Activated T-cell treated with anti-CD3 and anti-CD28 coated beads for 24 hours (primary cell): ENCODE results near the gene UTY.
A peak's percentile ranks its signal among the peaks of the same experiment; 100 is the strongest.

Experiments used
- DNase-seq: peaks from one replicate; pipeline ENCODE4 v3.0.0-alpha.2; 2020; ENCODE audit warnings: low read depth

The UTY gene

GRCh38 chrY:13479828-13480227, at the start of gene UTY:
Gene UTY (minus strand): TSS chrY:13480033. CDS start chrY:13479665, 368 bp downstream.
- peak; percentile 65 for DNase-seq

- DNase-seq = no peak
Measured at GRCh38 chrY:13520474-13520873, 40.6 kb upstream of the UTY start.

GRCh38 chrY:13501215-13501614, 21.4 kb upstream of the UTY start:
- no peak for DNase-seq

DNA sequence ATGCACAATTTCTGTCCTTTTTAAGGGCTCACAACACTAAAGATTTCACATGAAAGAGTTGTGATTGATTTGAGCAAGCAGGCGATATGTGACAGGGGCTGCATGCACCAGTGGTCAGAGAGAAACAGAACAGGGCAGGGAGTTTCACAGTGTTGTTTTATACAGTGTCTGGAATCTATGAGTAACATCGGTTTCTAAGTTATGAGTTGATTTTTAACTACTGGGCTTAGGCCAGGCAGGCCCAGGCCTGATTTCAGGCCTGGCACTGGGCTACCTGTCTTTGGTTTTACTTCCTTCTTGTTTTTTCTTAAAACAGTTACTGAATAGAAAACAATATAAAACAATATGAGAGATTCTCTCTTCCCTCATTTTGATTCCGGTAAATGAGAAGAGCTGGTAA, 13.9 kb upstream of the UTY start:
- no peak for DNase-seq

GRCh38 chrY:13492408-13492807, 12.6 kb upstream of the UTY start:
- DNase-seq = no peak

DNA sequence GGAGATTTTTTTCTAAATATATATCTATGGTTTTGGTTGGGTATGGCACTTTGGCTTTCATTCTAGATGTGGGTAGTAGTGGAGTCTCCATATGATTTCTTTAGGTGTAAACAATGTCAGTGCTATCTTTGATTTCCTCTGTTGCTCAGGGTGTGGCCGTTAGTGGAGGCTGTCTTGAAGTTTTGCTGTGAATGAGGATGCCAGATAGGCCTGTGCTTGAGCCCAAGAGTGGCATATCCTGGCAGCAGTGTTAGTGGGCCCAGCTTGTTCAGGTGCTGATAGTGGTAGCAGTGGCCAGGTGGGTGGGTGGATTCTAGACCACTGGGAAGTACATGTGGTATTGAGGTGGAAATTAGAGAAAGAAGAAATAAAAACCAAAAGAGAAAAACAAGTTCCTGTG, 8.9 kb upstream of the UTY start:
- DNase-seq = no peak

- peak; percentile 34 for DNase-seq
Measured at GRCh38 chrY:13479121-13479711, 617 bp downstream of the UTY start.

- no peak for DNase-seq
Measured at GRCh38 chrY:13478126-13478785, 1.6 kb downstream of the UTY start.

GRCh38 chrY:13474997-13475396, 4.8 kb downstream of the UTY start:
- DNase-seq = no peak

DNA sequence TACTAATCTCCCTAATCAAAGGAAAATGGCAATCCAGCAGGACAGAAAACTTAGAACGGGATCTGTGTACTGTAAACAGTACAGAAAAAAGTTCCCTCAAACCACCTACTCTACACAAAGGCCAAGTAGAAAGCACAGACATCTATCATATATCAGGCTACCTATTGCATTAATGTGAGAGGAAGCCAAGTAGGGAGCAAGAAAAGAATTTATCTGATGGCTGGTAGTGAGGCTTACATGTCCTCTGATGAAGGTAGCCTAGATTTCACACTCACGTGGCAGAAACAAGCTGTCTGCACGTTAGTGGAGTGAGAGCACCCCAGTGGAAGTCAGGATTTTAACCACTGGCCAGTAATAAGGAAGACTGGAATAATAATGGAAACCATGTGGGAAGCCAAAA, 28.3 kb downstream of the UTY start:
- no peak for DNase-seq

- no peak for DNase-seq
Measured at GRCh38 chrY:13450596-13451130, 29.2 kb downstream of the UTY start.

- no peak for DNase-seq
Measured at GRCh38 chrY:13445566-13445965, 34.3 kb downstream of the UTY start.

DNA sequence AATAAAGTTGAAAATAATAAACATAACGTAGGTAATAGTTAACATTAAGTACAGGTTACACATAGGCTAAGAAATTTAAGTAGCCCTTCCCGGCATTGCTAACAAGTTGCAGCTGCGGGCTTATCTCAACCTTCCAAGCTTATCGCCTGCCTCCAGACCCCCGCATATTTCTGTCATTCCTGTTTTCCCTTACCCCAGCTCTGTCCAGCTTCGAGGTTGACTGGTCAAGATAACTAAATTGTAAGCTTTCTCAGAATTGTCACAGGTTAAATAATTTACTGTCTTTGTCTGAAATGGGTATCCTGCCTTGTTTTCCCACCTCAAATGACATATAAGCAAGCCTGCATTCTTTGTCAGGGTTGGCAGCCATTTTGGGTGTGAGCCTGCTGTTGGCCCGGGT, 36.7 kb downstream of the UTY start:
- no peak for DNase-seq

DNA sequence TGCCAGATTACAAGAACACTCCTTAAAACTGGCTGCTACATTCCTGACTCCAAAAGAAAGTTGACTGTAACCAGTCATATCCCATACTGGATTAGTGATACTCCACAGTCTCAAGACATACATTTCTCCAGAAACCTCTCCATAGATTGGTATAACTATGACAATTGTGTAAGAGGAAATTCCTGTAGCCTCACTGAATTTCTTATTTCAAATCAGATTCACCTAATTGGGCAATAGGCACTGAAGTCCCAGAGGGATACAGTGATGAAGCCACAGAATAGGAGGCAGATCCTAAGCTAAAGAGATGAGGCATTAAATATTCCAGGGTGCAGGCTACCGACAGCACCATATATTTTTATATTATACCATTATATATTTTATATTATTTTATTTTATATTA, 39.0 kb downstream of the UTY start:
- DNase-seq = no peak

DNA sequence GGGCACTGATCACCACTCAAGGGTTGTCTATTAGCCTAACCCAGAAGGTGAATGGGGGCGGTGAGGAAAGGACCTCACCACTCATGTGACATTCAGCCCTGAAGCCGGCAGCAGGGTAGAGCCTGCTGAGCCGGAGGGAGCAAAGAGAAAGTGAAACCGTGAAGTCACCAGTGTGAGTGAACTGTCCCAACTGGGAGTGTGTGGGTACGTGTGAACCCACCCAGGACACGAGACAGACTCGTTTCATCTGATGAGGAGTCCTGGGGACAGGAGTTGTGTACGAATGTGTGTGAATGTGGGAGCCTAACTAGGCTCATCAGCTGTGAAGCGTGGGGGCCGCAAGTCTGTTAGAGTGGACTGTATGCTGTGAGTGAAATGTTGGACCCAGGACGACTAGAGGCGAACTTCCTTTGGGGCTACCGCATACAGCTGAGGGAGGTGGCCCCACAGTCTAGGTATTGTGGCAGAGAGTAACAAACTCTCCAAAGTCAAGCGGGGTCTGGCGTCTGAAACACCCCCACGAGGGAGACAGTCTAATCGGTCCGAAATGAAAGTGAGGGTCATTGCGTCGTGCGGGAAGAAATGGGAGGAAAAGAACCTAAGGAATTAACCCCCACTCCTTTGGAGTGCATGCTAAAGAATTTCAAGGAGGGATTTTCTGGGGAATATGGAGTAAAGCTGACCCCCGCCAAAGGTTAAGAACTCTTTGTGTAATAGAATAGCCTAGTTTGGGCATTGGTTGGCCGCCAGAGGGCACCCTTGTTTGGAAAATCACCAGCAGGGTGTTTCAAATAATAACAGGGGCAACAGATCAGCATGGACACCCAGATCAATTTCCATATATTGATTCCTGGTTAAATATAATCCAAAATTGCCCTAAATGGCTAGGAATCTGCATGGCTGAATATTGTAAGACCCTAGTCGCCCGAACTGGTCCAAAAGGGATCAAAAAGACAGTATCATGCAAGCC, 43.6 kb downstream of the UTY start:
- DNase-seq = peak; percentile 42

- DNase-seq = no peak
Measured at GRCh38 chrY:13435206-13435967, 44.4 kb downstream of the UTY start.

DNA sequence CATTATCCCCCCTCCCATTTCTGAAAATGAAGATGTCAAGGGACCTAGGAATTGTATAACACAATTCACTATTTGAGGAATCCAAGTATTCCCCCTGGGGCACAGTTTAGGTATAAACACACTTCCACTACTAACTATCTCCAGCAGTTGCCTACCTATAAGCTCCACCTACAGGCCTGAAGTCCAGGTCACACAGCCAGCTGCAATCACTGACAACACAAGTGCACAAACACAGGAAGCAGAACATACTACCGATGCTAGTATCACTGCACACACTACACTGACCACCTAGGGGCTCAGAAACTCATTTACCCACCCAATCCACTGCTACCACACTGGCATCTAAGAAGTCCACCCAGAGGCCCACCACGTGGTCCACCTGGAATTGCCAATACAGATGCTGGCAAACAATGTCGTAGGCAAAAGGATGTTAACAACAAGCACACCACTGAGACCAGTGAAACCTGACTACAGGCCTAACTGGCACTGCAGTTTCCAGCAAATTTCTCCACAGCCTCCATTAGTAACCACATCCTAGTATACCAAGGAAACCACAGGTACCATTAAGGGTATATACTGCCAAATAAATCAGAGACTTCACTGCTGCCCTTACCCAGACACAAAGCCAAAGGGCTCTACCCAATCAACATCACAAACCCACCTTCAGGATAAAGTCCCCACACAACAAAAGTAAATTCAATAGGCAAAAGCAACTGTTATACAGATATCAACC, 47.4 kb downstream of the UTY start:
- DNase-seq = no peak

- DNase-seq = no peak
Measured at GRCh38 chrY:13429551-13429950, 50.3 kb downstream of the UTY start.

DNA sequence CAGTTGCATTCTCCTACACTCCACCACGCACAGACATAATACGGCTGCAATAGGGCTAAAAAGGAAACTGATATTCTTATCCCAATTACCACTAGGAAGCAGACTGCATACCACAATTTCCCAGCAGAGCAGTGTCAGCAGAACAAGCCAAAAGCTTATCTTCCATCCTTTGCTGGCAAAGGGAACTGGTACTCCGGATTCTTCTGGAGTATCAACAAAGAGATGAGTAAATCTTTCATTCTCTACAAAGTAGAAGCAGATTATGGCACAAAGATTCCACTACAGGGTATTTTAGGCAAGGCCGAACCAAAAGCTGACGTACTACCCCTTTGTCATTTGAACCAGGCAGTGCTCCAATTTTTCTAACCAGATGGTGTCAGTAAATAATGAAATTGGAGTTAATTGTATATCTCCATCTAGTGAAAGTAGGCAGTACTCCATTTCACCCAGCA, 56.5 kb downstream of the UTY start:
- DNase-seq = no peak

DNA sequence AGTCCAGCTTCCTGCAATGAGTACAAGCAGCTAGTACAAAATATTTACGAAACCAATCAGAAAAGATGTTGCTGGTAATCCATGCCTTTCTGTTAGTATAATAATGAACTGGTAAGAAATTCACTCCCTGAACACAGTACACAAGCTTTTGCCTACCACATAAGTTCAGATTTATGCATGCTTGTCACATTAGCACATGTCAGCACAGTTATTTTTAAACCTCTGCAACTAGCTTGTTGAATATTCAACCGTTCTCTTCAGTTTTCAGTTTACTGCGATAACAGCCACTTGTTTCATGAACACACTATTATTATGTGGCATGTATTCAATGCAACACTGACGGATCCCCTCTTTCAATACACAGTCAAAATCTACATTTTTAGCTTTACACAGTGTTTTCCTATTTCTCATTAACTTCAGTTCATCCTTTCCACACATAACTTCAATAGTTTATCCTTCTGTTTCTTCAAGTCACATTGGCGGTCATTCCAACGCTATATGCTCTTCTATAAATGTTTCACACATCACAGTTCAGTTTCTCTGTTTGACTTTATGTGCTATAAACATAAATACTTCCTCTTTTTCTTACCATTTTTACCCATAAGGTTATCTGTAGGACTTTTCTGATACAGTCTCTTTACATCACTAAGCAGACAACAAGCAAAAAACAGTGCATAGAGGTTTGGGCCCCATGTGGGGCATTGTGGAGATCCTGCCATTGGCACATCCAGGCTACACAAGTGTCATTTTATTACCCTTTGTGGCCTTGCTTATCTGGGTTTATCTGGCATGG, 62.8 kb downstream of the UTY start:
- DNase-seq = no peak
